ENCODE measurements around the gene POLR2J. TPM values are rescaled to one million over a fixed set of nuclear protein-coding genes. Genes with fewer than 3 reads are reported as not detected.

Gene POLR2J
- total and polyA plus RNA-seq, 5 experiments from 2014 or later = 44.3 to 112 (median 65.6) TPM

DNA sequence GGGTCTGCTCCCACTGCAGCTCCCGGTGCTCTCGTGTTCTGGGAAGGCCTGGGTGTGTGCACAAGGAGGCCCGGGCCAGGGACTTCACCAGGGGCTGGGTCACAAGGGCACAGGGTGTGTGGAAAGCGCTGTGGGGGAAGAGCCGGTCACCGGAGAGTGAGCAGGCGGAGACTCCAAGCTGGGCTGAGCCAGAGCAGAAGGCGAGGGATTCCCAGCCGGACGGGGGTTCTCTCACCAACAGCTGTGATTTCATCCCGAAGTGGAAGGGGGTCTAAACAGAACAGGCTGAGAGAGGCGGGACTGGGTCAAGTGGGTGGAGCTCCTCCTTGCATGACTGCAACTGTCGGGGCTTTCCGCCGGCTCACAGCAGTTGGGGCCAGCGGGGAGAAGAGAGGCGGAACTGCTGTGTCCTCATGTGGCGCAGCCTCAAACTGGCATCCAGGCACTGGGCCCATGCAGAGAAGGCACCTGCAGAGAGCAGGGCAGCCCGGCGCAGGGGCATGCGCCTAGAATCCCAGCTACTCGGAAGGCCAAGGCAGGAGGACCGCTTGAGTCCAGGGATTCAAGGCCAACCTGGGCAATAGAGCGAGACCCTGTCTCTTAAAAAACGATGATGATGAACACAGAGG lies 53.0 kb downstream of the POLR2J start:
- peak overlapping the region; percentile 80 to 94 (median 89) for H3K4me3 Mint-ChIP-seq
- H3K27me3 Mint-ChIP-seq = no peaks in the 10 kb centered on the region
- H3K4me1 Mint-ChIP-seq = peaks cover 37 to 96% (median 76%) of the 10 kb centered on the region in 4 donors
- peaks cover 0 to 7% (median 5%) of the 10 kb centered on the region in 3 donors for H3K36me3 Mint-ChIP-seq
- POLR2A ChIA-PET = interaction anchor here (0.6 to 15.8 kb wide), 16 partner anchors 8 to 1998 kb away, joined by 3 to 449 read pairs (median 6); partner anchors contain the start of genes ALKBH4, ARMC10, LRWD1 and ORAI2
- DNase-seq (peak in 9 of 10 donors; percentile 70 to 92 (median 83)), ATAC-seq (peak; percentile 80 to 86)
- H3K9me3 Mint-ChIP-seq = peaks cover 0 to 6% (median 0%) of the 10 kb centered on the region in 9 donors
- H3K27ac Mint-ChIP-seq = peak overlapping the region; percentile 100

DNA sequence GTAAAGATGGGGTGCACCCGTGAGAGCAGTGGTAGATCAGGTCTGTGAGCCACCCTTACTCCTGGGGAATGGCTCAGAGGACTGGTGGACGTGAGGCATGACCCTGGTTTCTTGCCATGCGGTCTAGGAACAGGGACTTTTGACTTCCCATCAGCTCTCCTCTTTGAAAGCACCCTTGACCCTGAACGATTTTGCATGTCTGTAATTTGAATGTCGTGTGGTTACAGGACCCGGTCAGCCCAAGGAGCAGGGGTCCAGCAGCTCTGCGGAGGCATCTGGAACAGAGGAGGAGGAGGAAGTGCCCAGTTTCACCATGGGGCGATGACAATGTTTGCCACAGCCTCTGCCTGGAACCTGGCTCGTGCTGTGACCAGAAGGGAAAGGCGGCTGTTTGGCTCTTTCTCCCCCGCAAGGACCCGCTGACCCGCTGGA lies 53.9 kb downstream of the POLR2J start:
- peaks cover 0 to 13% (median 5%) of the 10 kb centered on the region in 3 donors for H3K36me3 Mint-ChIP-seq
- ATAC-seq (no peak), DNase-seq (no peak)
- H3K9me3 Mint-ChIP-seq = peaks cover 0 to 6% (median 0%) of the 10 kb centered on the region in 9 donors
- H3K27me3 Mint-ChIP-seq = no peaks in the 10 kb centered on the region
- peaks cover 40 to 96% (median 76%) of the 10 kb centered on the region in 4 donors for H3K4me1 Mint-ChIP-seq
- POLR2A ChIA-PET = interaction anchor here (0.9 to 15.8 kb wide), 7 partner anchors 9 to 39 kb away, joined by 4 to 449 read pairs (median 8); partner anchors contain the start of genes ALKBH4, LRWD1, ORAI2 and PRKRIP1
- peak overlapping the region in 9 of 10 donors; percentile 64 to 94 (median 87) for H3K4me3 Mint-ChIP-seq
- H3K27ac Mint-ChIP-seq = peak overlapping the region; percentile 100

DNA sequence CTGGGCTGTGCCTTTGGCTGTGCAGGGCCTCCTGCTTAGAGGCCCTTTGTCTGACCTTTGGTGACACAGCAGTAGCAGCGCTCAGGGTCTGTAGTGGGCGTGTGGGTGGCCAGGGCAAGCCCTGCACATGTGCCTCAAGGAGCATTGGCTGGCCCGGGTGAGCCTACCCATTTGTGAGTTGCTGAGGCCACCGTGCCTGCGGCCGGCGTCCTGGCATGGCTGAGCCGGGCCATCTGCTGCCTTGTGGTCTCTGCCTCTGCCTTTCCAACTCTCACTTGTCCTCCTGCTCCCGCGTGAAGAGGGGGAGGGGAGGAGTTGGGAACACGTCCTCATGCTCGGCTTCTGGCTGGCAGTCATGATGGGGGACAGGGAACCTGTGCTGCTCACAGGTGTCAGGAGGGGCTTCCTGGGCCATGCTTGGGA lies 54.6 kb downstream of the POLR2J start:
- peak overlapping the region in 9 of 10 donors; percentile 64 to 94 (median 87) for H3K4me3 Mint-ChIP-seq
- no peaks in the 10 kb centered on the region for H3K27me3 Mint-ChIP-seq
- H3K4me1 Mint-ChIP-seq = peaks cover 37 to 94% (median 75%) of the 10 kb centered on the region in 4 donors
- H3K9me3 Mint-ChIP-seq = peaks cover 0 to under 1% (median 0%) of the 10 kb centered on the region in 9 donors
- ATAC-seq (no peak), DNase-seq (no peak)
- POLR2A ChIA-PET = interaction anchor here (0.6 to 15.8 kb wide), 5 partner anchors 9 to 28 kb away, joined by 3 to 449 read pairs (median 4); partner anchors contain the start of genes ORAI2 and PRKRIP1
- peak overlapping the region; percentile 100 for H3K27ac Mint-ChIP-seq
- H3K36me3 Mint-ChIP-seq = peaks cover 0 to 13% (median 5%) of the 10 kb centered on the region in 3 donors

Small RNA genes within 50 kb of the gene (microRNA-seq; reads per million reads assigned to microRNA genes)
- not detected for gene MIR4467 (ENCODE audit: borderline microRNAs expressed)
- 5.1 reads per million, percentile 13 among the genes with 10 or more reads in this experiment for gene MIR5090 (ENCODE audit: borderline microRNAs expressed)

Other genes starting within 250 kb of the POLR2J start
- 1 to 10 TPM; 2.7 to 3.8 TPM for gene SH2B2, start 192.1 kb downstream of the POLR2J start, total RNA-seq
- under 1 TPM in 2 of 3 donors, not detected in 1; 0.17 to 0.31 TPM for gene SH2B2, start 192.1 kb downstream of the POLR2J start, polyA plus RNA-seq
- gene SPDYE6, start 122.5 kb downstream of the POLR2J start, total RNA-seq = not detected
- gene SPDYE6, start 122.5 kb downstream of the POLR2J start, polyA plus RNA-seq = under 1 TPM in 2 of 3 donors, not detected in 1; 0.25 to 0.52 TPM
- gene PRKRIP1, start 82.6 kb downstream of the POLR2J start, total RNA-seq = 10 to 100 TPM; 47.9 TPM
- gene PRKRIP1, start 82.6 kb downstream of the POLR2J start, polyA plus RNA-seq = 10 to 100 TPM; 13.4 to 27.0 (median 17.7) TPM
- 10 to 100 TPM; 29.1 to 33.6 TPM for gene ORAI2, start 45.3 kb downstream of the POLR2J start, total RNA-seq
- 10 to 100 TPM; 35.9 to 54.4 (median 37.2) TPM for gene ORAI2, start 45.3 kb downstream of the POLR2J start, polyA plus RNA-seq
- gene ALKBH4, start 14.1 kb downstream of the POLR2J start, total RNA-seq = 10 to 100 TPM in 1 of 2 experiments, 1 to 10 TPM in 1; 9.9 to 12.9 TPM
- 10 to 100 TPM; 14.8 to 17.3 (median 16.4) TPM for gene ALKBH4, start 14.1 kb downstream of the POLR2J start, polyA plus RNA-seq
- gene LRWD1, start 13.9 kb downstream of the POLR2J start, total RNA-seq = 10 to 100 TPM; 21.6 to 23.6 TPM
- gene LRWD1, start 13.9 kb downstream of the POLR2J start, polyA plus RNA-seq = 10 to 100 TPM in 2 of 3 donors, 1 to 10 TPM in 1; 7.2 to 14.5 (median 11.4) TPM
- gene RASA4B, start 38.9 kb upstream of the POLR2J start, total RNA-seq = 10 to 100 TPM; 31.9 to 35.0 TPM
- 10 to 100 TPM in 1 of 3 donors, 1 to 10 TPM in 2; 7.8 to 15.7 (median 8.7) TPM for gene RASA4B, start 38.9 kb upstream of the POLR2J start, polyA plus RNA-seq
- gene UPK3BL2, start 64.8 kb upstream of the POLR2J start, total RNA-seq = 10 to 100 TPM; 53.0 to 53.6 TPM
- 1 to 10 TPM in 2 of 3 donors, under 1 TPM in 1; 0.44 to 3.0 (median 1.1) TPM for gene UPK3BL2, start 64.8 kb upstream of the POLR2J start, polyA plus RNA-seq
- 1 to 10 TPM in 1 of 2 experiments, under 1 TPM in 1; 0.41 to 1.0 TPM for gene SPDYE2, start 72.3 kb upstream of the POLR2J start, total RNA-seq
- gene SPDYE2, start 72.3 kb upstream of the POLR2J start, polyA plus RNA-seq = under 1 TPM; 0.22 to 0.58 (median 0.37) TPM
- gene POLR2J3, start 93.7 kb upstream of the POLR2J start, total RNA-seq = 100 to 1,000 TPM; 104 to 119 TPM
- 10 to 100 TPM; 27.7 to 48.4 (median 34.6) TPM for gene POLR2J3, start 93.7 kb upstream of the POLR2J start, polyA plus RNA-seq
- gene RASA4, start 137.8 kb upstream of the POLR2J start, total RNA-seq = 10 to 100 TPM; 60.9 to 65.1 TPM
- 10 to 100 TPM; 14.2 to 32.6 (median 23.4) TPM for gene RASA4, start 137.8 kb upstream of the POLR2J start, polyA plus RNA-seq
- gene UPK3BL1, start 163.9 kb upstream of the POLR2J start, total RNA-seq = 10 to 100 TPM; 72.8 to 77.3 TPM
- 10 to 100 TPM; 22.4 to 32.6 (median 31.2) TPM for gene UPK3BL1, start 163.9 kb upstream of the POLR2J start, polyA plus RNA-seq
- gene SPDYE2B, start 171.4 kb upstream of the POLR2J start, total RNA-seq = not detected
- gene SPDYE2B, start 171.4 kb upstream of the POLR2J start, polyA plus RNA-seq = under 1 TPM in 1 of 3 donors, not detected in 2; 0.22 TPM
- gene POLR2J2, start 192.7 kb upstream of the POLR2J start, total RNA-seq = 10 to 100 TPM; 32.3 to 39.5 TPM
- 1 to 10 TPM; 3.0 to 3.7 (median 3.3) TPM for gene POLR2J2, start 192.7 kb upstream of the POLR2J start, polyA plus RNA-seq

Measured in naive thymus-derived CD8-positive, alpha-beta T cell (primary cell).